ENCODE data around the gene CETP.
"Not testable (repeated sequence)": the region's sequence is repeated elsewhere in the genome, so short reads cannot be mapped to it uniquely, and the experiment has no call there.

Gene CETP

DNA sequence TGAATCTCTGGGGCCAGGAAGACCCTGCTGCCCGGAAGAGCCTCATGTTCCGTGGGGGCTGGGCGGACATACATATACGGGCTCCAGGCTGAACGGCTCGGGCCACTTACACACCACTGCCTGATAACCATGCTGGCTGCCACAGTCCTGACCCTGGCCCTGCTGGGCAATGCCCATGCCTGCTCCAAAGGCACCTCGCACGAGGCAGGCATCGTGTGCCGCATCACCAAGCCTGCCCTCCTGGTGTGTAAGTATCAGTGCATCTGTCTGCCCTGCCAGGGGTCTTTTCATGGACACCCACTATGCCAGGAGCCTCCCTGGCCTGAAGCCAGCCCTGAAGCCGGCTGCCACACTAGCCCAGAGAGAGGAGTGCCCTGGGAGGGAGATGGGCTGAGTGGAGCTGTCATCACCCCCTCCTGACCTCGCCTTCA is at the start of gene CETP:
Gene CETP, plus strand, starts transcription at position 100 of the 431 bp plus-strand sequence. Its CDS starts 30 bp downstream, at position 130.
- no peak for DNase-seq

- no peak for DNase-seq
Measured at GRCh38 chr16:56912746-56913708, 48.7 kb upstream of the CETP start.

GRCh38 chr16:56914896-56915295 is 46.9 kb upstream of the CETP start:
- DNase-seq: no peak

GRCh38 chr16:56915336-56916119 is 46.2 kb upstream of the CETP start:
- DNase-seq: no peak

- no peak for DNase-seq
Measured at GRCh38 chr16:56916571-56917403, 45.0 kb upstream of the CETP start.

- no peak for DNase-seq
Measured at GRCh38 chr16:56918467-56919012, 43.2 kb upstream of the CETP start.

DNA sequence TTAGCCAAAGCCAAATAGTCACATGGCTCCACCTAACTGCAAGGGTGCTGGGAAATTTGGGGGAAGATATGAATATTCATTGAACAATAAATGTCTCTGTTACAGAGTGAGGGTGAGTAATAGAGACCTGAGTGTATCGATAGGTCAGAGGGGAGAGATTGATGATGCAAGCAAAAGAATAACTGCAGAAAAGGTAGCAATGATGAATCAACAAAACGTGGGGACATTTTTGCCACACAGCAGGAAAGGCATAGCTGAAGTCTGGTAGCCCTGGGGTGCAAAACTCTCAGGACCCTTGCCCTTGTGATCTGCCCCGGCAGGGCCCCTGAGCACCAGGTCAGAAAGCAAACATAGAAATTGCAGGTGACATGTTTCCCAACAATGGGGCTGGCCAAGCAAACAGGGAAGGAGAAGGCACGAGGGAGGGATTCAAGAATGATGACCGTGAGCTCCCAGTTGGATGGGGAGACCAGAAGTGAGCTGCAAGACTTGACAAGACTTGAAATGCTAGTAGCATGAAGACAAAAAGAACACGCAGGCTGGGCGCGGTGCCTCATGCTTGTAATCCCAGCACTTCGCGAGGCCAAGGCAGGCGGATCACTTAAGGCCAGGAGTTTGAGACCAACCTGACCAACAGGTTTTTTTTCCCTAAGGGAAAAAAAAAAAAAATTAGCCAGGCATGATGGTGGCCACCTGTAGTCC is 42.5 kb upstream of the CETP start:
- DNase-seq: no peak

DNA sequence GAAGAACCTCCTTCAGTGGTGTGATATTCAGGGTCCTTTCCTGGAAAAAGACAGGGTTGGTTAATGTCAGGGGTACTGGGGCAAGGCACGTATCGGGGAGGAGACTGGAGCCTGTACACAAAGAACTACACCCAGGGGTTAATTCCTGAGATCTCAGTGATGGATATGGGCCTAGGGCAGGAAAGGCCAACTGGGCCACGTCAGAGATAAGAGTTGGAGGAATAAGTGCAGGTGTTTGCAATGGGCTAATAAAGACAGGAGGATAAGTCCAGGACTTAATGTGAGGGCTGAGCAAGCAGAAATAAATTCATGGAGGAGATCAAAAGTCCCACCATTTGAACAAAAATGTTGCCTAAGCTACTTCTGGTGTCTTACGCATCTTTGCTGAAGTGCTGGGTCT is 40.2 kb upstream of the CETP start:
- no peak for DNase-seq

GRCh38 chr16:56923481-56924091 is 38.2 kb upstream of the CETP start:
- DNase-seq: no peak

- DNase-seq: no peak
Measured at GRCh38 chr16:56927471-56927870, 34.3 kb upstream of the CETP start.

- no peak for DNase-seq
Measured at GRCh38 chr16:56929639-56930038, 32.1 kb upstream of the CETP start.

DNA sequence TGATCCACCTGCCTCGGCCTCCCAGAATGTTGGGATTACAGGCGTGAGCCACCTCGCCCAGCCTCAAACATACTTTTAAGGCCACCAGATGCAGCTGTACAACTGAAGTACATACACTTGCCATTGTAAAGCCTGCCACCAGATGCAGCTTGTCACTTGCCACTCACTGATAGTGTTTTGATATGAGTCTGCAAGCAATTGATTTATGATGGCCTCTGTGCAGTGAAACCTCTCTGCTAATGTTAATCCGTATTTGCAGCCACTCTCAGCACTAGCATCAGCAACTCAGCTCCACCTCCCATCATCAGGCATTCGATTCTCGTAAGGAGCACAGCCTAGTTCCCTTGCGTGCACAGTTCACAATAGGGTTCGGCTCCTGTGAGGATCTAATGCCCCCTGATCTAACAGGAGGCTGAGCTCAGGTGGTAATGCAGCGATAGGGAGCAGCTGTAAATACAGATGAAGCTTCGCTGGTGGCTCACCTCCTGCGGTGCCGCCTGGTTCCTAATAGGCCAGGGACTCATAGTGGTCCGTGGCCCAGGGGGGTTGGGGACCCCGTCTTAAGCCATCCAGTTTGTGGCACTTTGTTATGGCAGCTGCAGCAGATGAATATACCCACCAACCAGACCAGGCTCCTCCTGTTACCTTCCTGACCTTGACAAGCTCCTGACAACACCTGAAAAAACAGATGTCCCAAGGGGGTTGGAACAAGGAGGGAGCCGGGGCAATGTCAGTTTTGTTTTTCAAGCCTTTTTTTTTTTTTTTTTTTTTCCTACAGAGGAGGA is 31.1 kb upstream of the CETP start:
- DNase-seq: no peak

DNA sequence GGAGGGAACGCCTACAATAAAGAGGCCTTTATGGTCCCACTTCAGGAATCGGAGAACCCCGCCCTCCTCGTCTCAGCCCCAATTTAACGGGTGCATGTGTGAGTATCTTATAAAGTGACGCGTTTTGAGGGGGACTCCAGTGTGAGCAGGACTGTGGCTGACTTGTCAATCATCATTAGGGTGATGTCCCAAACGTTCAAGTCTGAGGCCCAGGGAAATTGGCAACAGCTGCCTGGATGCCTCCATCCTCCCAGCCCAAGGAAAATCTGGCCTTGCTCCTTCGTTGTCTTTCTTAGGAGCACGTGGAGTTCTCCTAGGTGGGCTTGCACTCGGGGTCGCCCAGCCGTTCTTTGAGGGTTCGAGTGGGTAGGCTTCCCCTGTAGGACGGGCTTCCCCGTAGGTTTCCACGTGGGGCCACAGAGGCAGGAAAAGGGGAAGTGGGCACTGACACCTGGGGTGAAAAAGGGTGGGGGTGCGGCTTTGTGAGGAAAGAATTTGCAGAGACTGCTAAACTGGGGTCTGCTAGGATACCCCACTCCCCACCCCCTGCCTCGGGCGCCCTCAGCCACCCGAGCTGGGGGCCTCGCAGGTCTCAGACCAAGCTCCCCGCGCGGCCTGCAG is 30.4 kb upstream of the CETP start:
- no peak for DNase-seq

- peak; percentile 80 for DNase-seq
Measured at GRCh38 chr16:56931892-56932720, 29.6 kb upstream of the CETP start, which contains the start of gene HERPUD1. TSS of gene HERPUD1 (plus strand) at chr16:56932142. CDS start at chr16:56932245, 103 bp downstream.

- DNase-seq: no peak
Measured at GRCh38 chr16:56932721-56933619, 28.8 kb upstream of the CETP start.

DNA sequence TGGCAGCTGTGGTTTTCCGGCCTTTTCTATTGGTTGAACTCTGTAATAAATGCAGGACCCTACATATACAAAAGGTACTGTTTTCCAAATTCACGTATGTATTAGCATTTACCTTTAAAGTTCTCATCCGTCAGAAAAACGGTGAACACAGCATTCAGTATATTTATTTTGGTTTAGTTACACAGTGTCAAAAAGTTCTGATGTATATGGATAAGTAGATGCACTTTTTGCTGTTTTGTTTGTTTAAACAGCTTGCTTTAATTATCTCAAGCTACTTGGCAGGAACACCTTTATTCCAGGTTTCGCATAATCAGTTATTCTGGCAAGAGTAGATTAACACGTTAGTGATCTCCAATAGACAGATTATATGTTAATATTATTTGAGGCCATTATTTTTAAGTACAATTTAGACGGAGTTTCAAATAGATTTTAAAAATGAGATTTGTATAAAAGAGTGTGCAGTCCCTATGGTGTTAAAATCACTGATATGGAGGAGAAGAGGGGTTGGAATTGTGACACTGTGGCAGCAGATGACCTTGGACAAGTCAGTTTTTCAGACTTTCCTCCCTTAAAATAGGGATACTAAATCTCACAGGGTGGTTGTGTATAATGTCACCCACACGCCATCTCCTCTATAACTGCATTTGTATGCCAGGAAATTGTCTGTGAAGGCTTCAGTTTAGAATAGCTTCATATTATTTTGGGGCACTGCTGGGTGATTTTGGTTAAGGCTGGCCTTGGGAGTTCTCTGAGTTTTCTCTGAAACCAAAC is 27.7 kb upstream of the CETP start:
- DNase-seq: no peak

GRCh38 chr16:56934599-56935145 is 27.1 kb upstream of the CETP start:
- DNase-seq: not testable (repeated sequence)
